ENCODE measurements around the gene ERCC1.

ERCC1 gene

GRCh38 chr19:45391346-45391745, 32.4 kb downstream of the ERCC1 start:
- H3K9ac ChIP-seq (ENCODE audit: low read depth, low read length), result no peak overlapping the region
- no peak overlapping the region for H3K4me3 ChIP-seq (ENCODE audit: low read length)
- H3K4me1 ChIP-seq (ENCODE audit: insufficient read depth, low read length), result peaks cover 3% of the 10 kb centered on the region; the same call in 1 of the 2 replicates
- no peak overlapping the region for H3K27ac ChIP-seq (ENCODE audit: low read depth, low read length)
- H3K36me3 ChIP-seq (ENCODE audit: insufficient read depth, low read length), result 0 out of 2 replicates have a peak, but pooled peaks cover 3% of the 10 kb centered on the region
- 81% methylated on average over 3 of the region's 3 CpGs for WGBS
- H3K27me3 ChIP-seq (ENCODE audit: insufficient read depth, low read length), result no peaks in the 10 kb centered on the region
- no peaks in the 10 kb centered on the region for H3K9me3 ChIP-seq (ENCODE audit: insufficient read depth, low read depth, low read length)

GRCh38 chr19:45385392-45386221, 38.1 kb downstream of the ERCC1 start:
- 96% methylated on average over 75 of the region's 75 CpGs for WGBS
- Histone ChIP-seq H3K27me3 (ENCODE audit: insufficient read depth, low read length) (peaks cover 3% of the 10 kb centered on the region; the same call in 1 of the 2 replicates), H3K4me1 (ENCODE audit: insufficient read depth, low read length) (no peaks in the 10 kb centered on the region), H3K9me3 (ENCODE audit: insufficient read depth, low read depth, low read length) (no peaks in the 10 kb centered on the region), H3K36me3 (ENCODE audit: insufficient read depth, low read length) (no peaks in the 10 kb centered on the region), H3K4me3 (ENCODE audit: low read length) (0 out of 2 replicates have a peak overlapping the region, but pooled peaks have one; percentile 3), H3K27ac (ENCODE audit: low read depth, low read length) (no peak overlapping the region), H3K9ac (ENCODE audit: low read depth, low read length) (no peak overlapping the region)

GRCh38 chr19:45382426-45382825, 41.3 kb downstream of the ERCC1 start:
- no peak overlapping the region for H3K9ac ChIP-seq (ENCODE audit: low read depth, low read length)
- 95% methylated on average over 29 of the region's 29 CpGs for WGBS
- H3K27me3 ChIP-seq (ENCODE audit: insufficient read depth, low read length), result peaks cover 3% of the 10 kb centered on the region; the same call in 1 of the 2 replicates
- H3K9me3 ChIP-seq (ENCODE audit: insufficient read depth, low read depth, low read length), result no peaks in the 10 kb centered on the region
- H3K36me3 ChIP-seq (ENCODE audit: insufficient read depth, low read length), result no peaks in the 10 kb centered on the region
- H3K4me1 ChIP-seq (ENCODE audit: insufficient read depth, low read length), result no peaks in the 10 kb centered on the region
- H3K4me3 ChIP-seq (ENCODE audit: low read length), result no peak overlapping the region
- no peak overlapping the region for H3K27ac ChIP-seq (ENCODE audit: low read depth, low read length)

- Histone ChIP-seq H3K36me3 (ENCODE audit: insufficient read depth, low read length) (no peaks in the 10 kb centered on the region), H3K4me3 (ENCODE audit: low read length) (no peak overlapping the region), H3K4me1 (ENCODE audit: insufficient read depth, low read length) (peaks cover 4% of the 10 kb centered on the region), H3K27ac (ENCODE audit: low read depth, low read length) (no peak overlapping the region), H3K9me3 (ENCODE audit: insufficient read depth, low read depth, low read length) (no peaks in the 10 kb centered on the region), H3K27me3 (ENCODE audit: insufficient read depth, low read length) (peaks cover 3% of the 10 kb centered on the region; the same call in 1 of the 2 replicates), H3K9ac (ENCODE audit: low read depth, low read length) (no peak overlapping the region)
- WGBS, result 96% methylated on average over 1 of the region's 1 CpG
Measured at GRCh38 chr19:45380107-45380506, 43.6 kb downstream of the ERCC1 start.

- no peaks in the 10 kb centered on the region for H3K9me3 ChIP-seq (ENCODE audit: insufficient read depth, low read depth, low read length)
- H3K4me1 ChIP-seq (ENCODE audit: insufficient read depth, low read length), result peaks cover 9% of the 10 kb centered on the region
- peak overlapping the region; percentile 83 for H3K27ac ChIP-seq (ENCODE audit: low read depth, low read length)
- H3K36me3 ChIP-seq (ENCODE audit: insufficient read depth, low read length), result no peaks in the 10 kb centered on the region
- H3K27me3 ChIP-seq (ENCODE audit: insufficient read depth, low read length), result no peaks in the 10 kb centered on the region
- WGBS, result 52% methylated on average over 13 of the region's 13 CpGs
- peak overlapping the region; percentile 4; the same call in 1 of the 2 replicates for H3K9ac ChIP-seq (ENCODE audit: low read depth, low read length)
- no peak overlapping the region for H3K4me3 ChIP-seq (ENCODE audit: low read length)
Measured at GRCh38 chr19:45376045-45376724, 47.5 kb downstream of the ERCC1 start.

- peaks cover 28% of the 10 kb centered on the region for H3K36me3 ChIP-seq (ENCODE audit: insufficient read depth, low read length)
- no peaks in the 10 kb centered on the region for H3K9me3 ChIP-seq (ENCODE audit: insufficient read depth, low read depth, low read length)
- 5% methylated on average over 55 of the region's 55 CpGs for WGBS
- H3K4me3 ChIP-seq (ENCODE audit: low read length), result peak within 1 kb of the TSS; percentile 91
- peaks cover 5% of the 10 kb centered on the region; the same call in 1 of the 2 replicates for H3K4me1 ChIP-seq (ENCODE audit: insufficient read depth, low read length)
- H3K9ac ChIP-seq (ENCODE audit: low read depth, low read length), result peak within 1 kb of the TSS; percentile 74
- H3K27me3 ChIP-seq (ENCODE audit: insufficient read depth, low read length), result no peaks in the 10 kb centered on the region
- H3K27ac ChIP-seq (ENCODE audit: low read depth, low read length), result peak within 1 kb of the TSS; percentile 61
Measured at GRCh38 chr19:45370410-45371204, 53.1 kb downstream of the ERCC1 start, which contains the start of gene ERCC2. TSS of gene ERCC2 (minus strand) at chr19:45370573. CDS start at chr19:45370540, 33 bp downstream.

- peaks cover 41% of the 10 kb centered on the region for H3K36me3 ChIP-seq (ENCODE audit: insufficient read depth, low read length)
- H3K27me3 ChIP-seq (ENCODE audit: insufficient read depth, low read length), result no peaks in the 10 kb centered on the region
- 89% methylated on average over 11 of the region's 11 CpGs for WGBS
- peak overlapping the region; percentile 91 for H3K4me3 ChIP-seq (ENCODE audit: low read length)
- no peaks in the 10 kb centered on the region for H3K9me3 ChIP-seq (ENCODE audit: insufficient read depth, low read depth, low read length)
- H3K4me1 ChIP-seq (ENCODE audit: insufficient read depth, low read length), result peaks cover 5% of the 10 kb centered on the region; the same call in 1 of the 2 replicates
- H3K9ac ChIP-seq (ENCODE audit: low read depth, low read length), result no peak overlapping the region
- H3K27ac ChIP-seq (ENCODE audit: low read depth, low read length), result no peak overlapping the region
Measured at GRCh38 chr19:45368737-45369340, 54.9 kb downstream of the ERCC1 start.

GRCh38 chr19:45368127-45368526, 55.6 kb downstream of the ERCC1 start:
- Histone ChIP-seq H3K4me3 (ENCODE audit: low read length) (no peak overlapping the region), H3K27me3 (ENCODE audit: insufficient read depth, low read length) (no peaks in the 10 kb centered on the region), H3K9me3 (ENCODE audit: insufficient read depth, low read depth, low read length) (no peaks in the 10 kb centered on the region), H3K9ac (ENCODE audit: low read depth, low read length) (no peak overlapping the region), H3K36me3 (ENCODE audit: insufficient read depth, low read length) (peaks cover 47% of the 10 kb centered on the region), H3K4me1 (ENCODE audit: insufficient read depth, low read length) (peaks cover 5% of the 10 kb centered on the region; the same call in 1 of the 2 replicates), H3K27ac (ENCODE audit: low read depth, low read length) (no peak overlapping the region)
- 93% methylated on average over 4 of the region's 4 CpGs for WGBS

- H3K27me3 ChIP-seq (ENCODE audit: insufficient read depth, low read length), result no peaks in the 10 kb centered on the region
- no peaks in the 10 kb centered on the region for H3K4me1 ChIP-seq (ENCODE audit: insufficient read depth, low read length)
- no peak overlapping the region for H3K27ac ChIP-seq (ENCODE audit: low read depth, low read length)
- H3K9ac ChIP-seq (ENCODE audit: low read depth, low read length), result no peak overlapping the region
- H3K36me3 ChIP-seq (ENCODE audit: insufficient read depth, low read length), result peaks cover 71% of the 10 kb centered on the region
- H3K4me3 ChIP-seq (ENCODE audit: low read length), result no peak overlapping the region
- WGBS, result 86% methylated on average over 12 of the region's 12 CpGs
- H3K9me3 ChIP-seq (ENCODE audit: insufficient read depth, low read depth, low read length), result no peaks in the 10 kb centered on the region
Measured at GRCh38 chr19:45364696-45365095, 59.0 kb downstream of the ERCC1 start.

GRCh38 chr19:45363861-45364459, 59.8 kb downstream of the ERCC1 start:
- Histone ChIP-seq H3K4me3 (ENCODE audit: low read length) (no peak overlapping the region), H3K27ac (ENCODE audit: low read depth, low read length) (no peak overlapping the region), H3K4me1 (ENCODE audit: insufficient read depth, low read length) (no peaks in the 10 kb centered on the region), H3K9me3 (ENCODE audit: insufficient read depth, low read depth, low read length) (no peaks in the 10 kb centered on the region), H3K9ac (ENCODE audit: low read depth, low read length) (no peak overlapping the region), H3K36me3 (ENCODE audit: insufficient read depth, low read length) (peaks cover 78% of the 10 kb centered on the region), H3K27me3 (ENCODE audit: insufficient read depth, low read length) (no peaks in the 10 kb centered on the region)
- WGBS, result 94% methylated on average over 44 of the region's 44 CpGs

Measured in HUES64 (cell line).